GM18870 (cell line): ENCODE measurements around the gene OGFOD3.

Experiments used
- ATAC-seq: cut with Tn5 transposase; IDR thresholded peaks from one replicate; pipeline ENCODE4 v1.9.1; 2021; ENCODE audit warnings: moderate library complexity; ENCODE audit not compliant: unreplicated experiment

The OGFOD3 gene

GRCh38 chr17:82447876-82448275, 29.5 kb upstream of the OGFOD3 start:
- no peak for ATAC-seq

GRCh38 chr17:82446649-82447048, 28.3 kb upstream of the OGFOD3 start:
- no peak for ATAC-seq

GRCh38 chr17:82446124-82446523, 27.7 kb upstream of the OGFOD3 start:
- ATAC-seq: no peak

- ATAC-seq: no peak
These were observed 27.2 kb upstream of the OGFOD3 start for GRCh38 chr17:82445542-82445941.

GRCh38 chr17:82444941-82445521, 26.6 kb upstream of the OGFOD3 start:
- ATAC-seq: no peak

- no peak for ATAC-seq
These were observed 26.0 kb upstream of the OGFOD3 start for GRCh38 chr17:82444284-82444893.

- ATAC-seq: no peak
These were observed 25.3 kb upstream of the OGFOD3 start for GRCh38 chr17:82443465-82444283.

GRCh38 chr17:82442643-82443464, 24.5 kb upstream of the OGFOD3 start:
- no peak for ATAC-seq

- no peak for ATAC-seq
These were observed 23.5 kb upstream of the OGFOD3 start for GRCh38 chr17:82441691-82442487.

- no peak for ATAC-seq
These were observed 22.7 kb upstream of the OGFOD3 start for GRCh38 chr17:82440991-82441627.

- no peak for ATAC-seq
These were observed 22.1 kb upstream of the OGFOD3 start for GRCh38 chr17:82440469-82440981.

- ATAC-seq: no peak
These were observed 21.5 kb upstream of the OGFOD3 start for GRCh38 chr17:82439829-82440365.

GRCh38 chr17:82439194-82439828, 20.9 kb upstream of the OGFOD3 start:
- ATAC-seq: no peak

- ATAC-seq: no peak
These were observed 20.2 kb upstream of the OGFOD3 start for GRCh38 chr17:82438401-82439193.

- ATAC-seq: no peak
These were observed 18.9 kb upstream of the OGFOD3 start for GRCh38 chr17:82437325-82437668.

- no peak for ATAC-seq
These were observed 18.4 kb upstream of the OGFOD3 start for GRCh38 chr17:82436601-82437324.
